ENCODE measurements around the gene ADIG.

- no peak for TF ChIP-seq CTCF (IDR thresholded peaks at IDR 0.05; ENCODE audit: low read length)
- TF ChIP-seq EZH2phosphoT487 (IDR thresholded peaks at IDR 0.05; ENCODE audit: low read length): no peak
Observed at GRCh38 chr20:38607351-38607750, 26.4 kb downstream of the ADIG start.

Data from MM.1S (cell line).